GM19193 (cell line): ENCODE results near the gene CPNE1.

ENCODE experiments used
- POLR2A ChIP-seq: IDR thresholded peaks from 4 replicates; pipeline ENCODE4 v1.6.1; 2011; ENCODE audit not compliant: insufficient read depth, insufficient read length; ENCODE audit errors: extremely low read depth

CPNE1 gene

DNA sequence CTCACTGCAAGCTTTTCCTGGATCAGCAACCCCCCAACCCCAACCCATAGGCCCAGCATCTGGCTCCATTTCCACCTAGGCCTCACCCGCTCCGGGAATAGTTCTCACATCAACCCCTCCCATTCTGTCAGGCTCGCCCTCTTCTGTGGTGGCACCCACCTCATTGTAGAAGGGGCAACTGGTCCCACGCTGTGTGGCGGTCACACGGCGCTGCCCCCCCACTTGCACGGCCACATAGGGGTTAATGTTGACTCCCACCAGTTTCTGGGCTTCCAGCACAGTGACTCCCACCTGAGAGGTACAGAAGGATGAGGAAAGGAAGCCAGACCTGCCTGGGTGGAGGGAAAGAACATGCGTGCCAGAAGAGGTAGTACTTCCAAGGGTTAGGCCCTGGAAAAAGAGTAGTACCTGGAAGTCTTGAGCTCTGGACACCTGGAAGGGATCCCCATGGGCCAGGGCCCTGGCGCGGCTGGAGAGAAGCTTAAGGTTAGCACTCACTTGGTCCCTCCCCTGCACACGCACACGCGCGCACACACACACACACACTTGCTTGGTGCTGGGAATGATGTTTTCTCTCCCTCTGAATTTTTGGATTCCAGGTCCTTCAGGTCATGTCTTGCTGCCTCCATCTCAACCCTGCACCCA is 61.7 kb downstream of the CPNE1 start:
- TF ChIP-seq POLR2A = no peak

DNA sequence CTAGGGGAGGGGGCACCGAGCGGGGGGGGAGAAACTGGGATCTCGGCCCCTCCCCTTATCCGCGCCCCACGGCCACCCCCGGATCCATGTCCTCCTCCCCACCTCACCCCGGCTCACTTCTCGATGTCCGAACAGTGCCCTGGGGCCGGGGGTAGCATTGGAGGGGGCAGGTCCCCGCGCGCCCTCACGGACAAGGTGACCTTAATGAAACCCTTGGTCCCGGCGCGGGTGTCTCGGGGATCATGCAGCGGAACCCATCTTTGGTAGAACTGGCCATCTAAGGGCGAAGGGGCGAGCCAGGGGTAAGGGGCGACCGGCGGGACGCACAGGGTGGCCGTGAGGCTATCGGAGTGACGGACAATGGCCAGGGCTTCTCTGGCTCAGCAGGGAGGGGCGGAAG is 62.7 kb downstream of the CPNE1 start:
- no peak for TF ChIP-seq POLR2A

DNA sequence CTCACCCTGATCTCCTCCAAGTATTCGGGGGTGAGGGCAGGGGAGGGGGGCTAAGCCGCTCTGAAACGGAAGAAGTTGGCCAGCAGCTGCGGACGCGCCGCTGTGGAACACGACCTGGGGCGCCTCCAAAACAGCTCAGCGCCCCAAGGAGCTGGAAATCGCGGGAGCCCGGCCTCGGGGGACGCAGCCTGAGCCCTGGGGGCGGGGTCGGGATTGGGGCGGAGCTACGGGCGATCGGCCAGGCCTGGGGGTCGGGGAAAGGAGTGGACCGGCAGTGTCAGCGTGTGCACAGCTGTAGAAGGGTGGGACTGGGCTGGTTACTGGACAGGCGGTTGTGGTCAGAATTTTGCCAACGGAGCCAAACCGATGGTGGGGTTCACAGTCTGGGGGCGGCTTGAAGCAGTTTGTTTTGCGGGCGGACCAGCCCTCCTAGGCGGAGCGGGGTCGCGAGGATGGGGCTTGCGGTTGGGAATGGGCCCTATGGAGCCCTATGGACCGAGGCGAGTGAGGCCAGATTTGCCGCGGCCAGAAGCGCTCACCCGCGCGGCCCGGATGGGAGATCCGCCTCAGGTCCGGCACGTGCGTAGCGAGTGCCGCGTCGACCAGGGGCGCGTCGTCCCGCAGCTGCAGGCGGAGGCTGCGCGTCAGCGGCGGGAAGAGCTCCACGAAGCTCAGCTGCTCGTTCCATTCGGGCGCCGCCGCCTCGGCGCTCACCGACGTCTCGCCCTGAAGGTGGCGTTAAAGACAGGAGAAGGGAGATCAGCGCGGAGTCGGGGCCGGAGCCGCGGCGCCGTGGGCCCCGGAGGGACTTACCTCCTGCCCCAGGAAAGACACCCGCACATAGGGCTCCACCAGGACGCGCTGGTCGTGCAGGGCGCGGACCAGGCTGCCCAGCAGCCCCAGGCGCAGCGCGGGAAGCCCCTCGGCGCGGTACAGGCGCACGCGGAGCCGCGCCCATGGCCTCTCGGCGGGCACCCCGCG is 63.4 kb downstream of the CPNE1 start:
- TF ChIP-seq POLR2A = no peak

- TF ChIP-seq POLR2A = no peak
Observed at GRCh38 chr20:35600176-35600992, 64.3 kb downstream of the CPNE1 start.

DNA sequence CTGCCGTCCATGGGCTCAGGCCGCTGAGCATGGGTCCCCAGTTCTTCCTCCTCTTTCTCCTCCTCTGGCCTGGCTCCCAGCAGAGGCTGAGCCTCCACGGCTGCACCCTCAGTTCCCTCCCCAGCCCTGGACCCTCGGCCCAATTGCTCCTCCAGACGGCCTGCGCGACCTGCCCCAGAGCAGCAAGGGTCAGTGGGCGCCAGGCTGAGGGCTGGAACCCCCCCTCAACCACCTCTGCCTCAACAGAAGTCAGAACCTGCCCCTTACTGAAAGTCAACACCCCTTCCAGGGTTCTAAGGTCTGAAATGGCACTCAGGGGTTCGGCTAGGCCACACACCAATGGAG is 65.0 kb downstream of the CPNE1 start:
- no peak for TF ChIP-seq POLR2A

DNA sequence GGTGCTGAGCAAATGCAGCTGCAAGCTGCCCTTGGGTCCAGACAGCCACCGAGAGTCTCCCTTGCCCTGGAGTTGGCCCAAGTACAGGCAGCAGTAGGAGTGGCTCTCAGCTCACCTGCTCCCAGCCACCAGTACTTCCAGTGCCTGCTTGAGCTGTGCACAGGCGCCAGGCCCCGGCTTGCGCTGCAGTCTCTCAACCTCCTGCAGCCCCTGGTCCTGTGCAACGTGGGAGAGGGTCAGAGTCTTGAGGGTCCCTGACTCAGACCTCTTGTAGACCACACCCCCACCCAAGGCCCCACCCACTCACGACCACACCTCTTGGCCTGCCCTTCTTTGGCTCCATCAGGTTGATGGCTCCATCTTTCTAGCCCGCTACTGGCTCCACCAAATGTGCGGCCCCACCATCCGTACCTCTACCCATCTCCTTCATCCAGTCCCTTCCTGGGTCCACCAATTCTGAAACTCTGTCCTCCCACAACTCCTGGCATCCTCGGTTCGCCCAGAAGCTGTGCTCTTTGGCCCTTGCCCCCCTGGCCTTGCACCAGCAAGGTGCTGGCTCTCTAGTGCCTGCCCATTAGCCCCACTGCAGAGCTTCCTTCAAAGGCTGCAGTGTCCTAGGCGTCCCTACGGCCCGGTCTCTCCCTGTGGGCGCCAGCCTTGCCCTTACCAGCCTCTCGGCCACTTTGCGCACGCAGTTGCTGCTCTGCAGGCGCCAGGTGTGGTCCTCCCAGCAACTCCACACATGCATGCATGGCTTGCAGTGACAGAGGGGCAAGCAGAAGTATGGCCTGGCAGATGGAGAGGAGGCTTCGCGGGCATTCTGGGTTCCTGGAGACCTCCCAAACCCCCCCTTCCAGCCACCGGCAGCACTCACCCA is 65.6 kb downstream of the CPNE1 start:
- TF ChIP-seq POLR2A = no peak

- no peak for TF ChIP-seq POLR2A
Observed at GRCh38 chr20:35598476-35598875, 66.2 kb downstream of the CPNE1 start.

- TF ChIP-seq POLR2A = no peak
Observed at GRCh38 chr20:35597186-35597585, 67.5 kb downstream of the CPNE1 start.

GRCh38 chr20:35595901-35596300 is 68.8 kb downstream of the CPNE1 start:
- TF ChIP-seq POLR2A = no peak

- no peak for TF ChIP-seq POLR2A
Observed at GRCh38 chr20:35595456-35595855, 69.2 kb downstream of the CPNE1 start.

GRCh38 chr20:35592339-35592974 is 72.2 kb downstream of the CPNE1 start:
- TF ChIP-seq POLR2A = no peak

- no peak for TF ChIP-seq POLR2A
Observed at GRCh38 chr20:35588397-35588796, 76.3 kb downstream of the CPNE1 start.

GRCh38 chr20:35587436-35587835 is 77.3 kb downstream of the CPNE1 start:
- no peak for TF ChIP-seq POLR2A
